HL-60 (cell line): ENCODE data around the gene APMAP.
"Not testable (repeated sequence)": the region's sequence is repeated elsewhere in the genome, so short reads cannot be mapped to it uniquely, and the experiment has no call there.

Experiments used
- DNase-seq, 2 experiments: peaks; one replicate each; pipeline ENCODE4 v3.0.0-alpha.2; 2010 to 2020; ENCODE audit warnings: low read depth in 1 of 2, low spot score in 1 of 2
- H3K27ac ChIP-seq: fragments of 250-450 bp; sonication (Bioruptor Pico); replicated peaks from 2 replicates; pipeline ENCODE4 v1.5.1; 2020; ENCODE audit warnings: mild to moderate bottlenecking, moderate library complexity
- H3K27me3 ChIP-seq: fragments of 250-450 bp; sonication (Bioruptor Pico); 2 replicates; pipeline ENCODE4 v1.5.1; 2021; ENCODE audit warnings: mild to moderate bottlenecking, moderate library complexity; ENCODE audit not compliant: insufficient read depth, poor library complexity, severe bottlenecking
- H3K4me3 ChIP-seq: replicated peaks from 2 replicates; pipeline ENCODE4 v1.5.1; 2011; ENCODE audit warnings: mild to moderate bottlenecking, control low read depth, low read length; ENCODE audit not compliant: insufficient read depth
- CTCF ChIP-seq: IDR thresholded peaks from one replicate; pipeline ENCODE4 v1.5.1; 2011; ENCODE audit warnings: low read length, control low read depth, inconsistent platforms; ENCODE audit not compliant: insufficient read depth
- GABPA ChIP-seq: IDR thresholded peaks from 2 replicates; pipeline ENCODE4 v1.6.1; 2012; ENCODE audit warnings: low read depth
- POLR2AphosphoS5 ChIP-seq: IDR thresholded peaks from 2 replicates; pipeline ENCODE4 v1.6.1; 2012; ENCODE audit warnings: low read depth
- REST ChIP-seq: IDR thresholded peaks from 2 replicates; pipeline ENCODE4 v1.6.1; 2012; ENCODE audit warnings: low read depth; ENCODE audit not compliant: insufficient replicate concordance
- SPI1 ChIP-seq: IDR thresholded peaks from 2 replicates; pipeline ENCODE4 v1.6.1; 2012; ENCODE audit warnings: low read depth, mild to moderate bottlenecking, borderline replicate concordance

The APMAP gene

GRCh38 chr20:24934716-24935115 lies 57.8 kb downstream of the APMAP start:
- Histone ChIP-seq H3K4me3 (no peak overlapping the region), H3K27ac (no peak overlapping the region), H3K27me3 (no peaks in the 10 kb centered on the region)
- no peak for DNase-seq
- TF ChIP-seq REST (no peak), CTCF (no peak), POLR2AphosphoS5 (no peak), SPI1 (no peak), GABPA (no peak)

- no peak for DNase-seq
- H3K4me3 ChIP-seq: no peak overlapping the region
- no peaks in the 10 kb centered on the region for H3K27me3 ChIP-seq
- no peak for TF ChIP-seq REST
- TF ChIP-seq POLR2AphosphoS5: no peak
- no peak for TF ChIP-seq SPI1
- no peak for TF ChIP-seq CTCF
- no peak for TF ChIP-seq GABPA
- no peak overlapping the region for H3K27ac ChIP-seq
These were observed 58.4 kb downstream of the APMAP start for GRCh38 chr20:24934101-24934661.

GRCh38 chr20:24933266-24933908 lies 59.2 kb downstream of the APMAP start:
- Histone ChIP-seq H3K27ac (no peak overlapping the region), H3K27me3 (no peaks in the 10 kb centered on the region), H3K4me3 (no peak overlapping the region)
- no peak for DNase-seq
- TF ChIP-seq POLR2AphosphoS5: no peak
- no peak for TF ChIP-seq GABPA
- no peak for TF ChIP-seq REST
- no peak for TF ChIP-seq SPI1
- no peak for TF ChIP-seq CTCF

- H3K4me3 ChIP-seq, DNase-seq, H3K27me3 ChIP-seq, H3K27ac ChIP-seq: not testable (repeated sequence)
These were observed 60.7 kb downstream of the APMAP start for GRCh38 chr20:24931893-24932292.

- H3K27me3 ChIP-seq, H3K4me3 ChIP-seq, DNase-seq: not testable (repeated sequence)
- peak overlapping the region; percentile 42 for H3K27ac ChIP-seq
These were observed 61.5 kb downstream of the APMAP start for GRCh38 chr20:24930724-24931688.
